H1 (cell line): ENCODE results near the gene PEX19. TPM values are rescaled to one million over a fixed set of nuclear protein-coding genes. Genes with fewer than 3 reads are reported as not detected.

ENCODE experiments used
- BRCA1 ChIP-seq: IDR thresholded peaks from 2 replicates; pipeline ENCODE4 v1.6.1; 2012; ENCODE audit warnings: low read depth, low read length, improper control_type of control experiment
- CREB1 ChIP-seq: IDR thresholded peaks from 2 replicates; pipeline ENCODE4 v1.6.1; 2012; ENCODE audit warnings: inconsistent platforms
- EGR1 ChIP-seq: IDR thresholded peaks from 2 replicates; pipeline ENCODE4 v1.6.1; 2011; ENCODE audit warnings: low read depth, low read length, borderline replicate concordance
- EZH2 ChIP-seq: fragments of 200-600 bp; sonication (generic); IDR thresholded peaks from 2 replicates; pipeline ENCODE4 v1.7.1; 2012; ENCODE audit warnings: low read depth, mild to moderate bottlenecking, moderate library complexity, low read length, inconsistent platforms; ENCODE audit not compliant: severe bottlenecking
- HDAC6 ChIP-seq: IDR thresholded peaks from one replicate; pipeline ENCODE4 v1.7.1; 2012; ENCODE audit warnings: low read depth, mild to moderate bottlenecking, inconsistent platforms, low read length, moderate library complexity
- JUND ChIP-seq: IDR thresholded peaks from 2 replicates; pipeline ENCODE4 v1.6.1; 2011; ENCODE audit warnings: mild to moderate bottlenecking, improper control_type of control experiment, low read length
- MAFK ChIP-seq: IDR thresholded peaks from 2 replicates; pipeline ENCODE4 v1.6.1; 2012; ENCODE audit warnings: low read depth, mild to moderate bottlenecking, improper control_type of control experiment, low read length
- PHF8 ChIP-seq: fragments of 200-600 bp; sonication (generic); conservative IDR thresholded peaks from 2 replicates; pipeline ENCODE4 v1.7.1; 2012; ENCODE audit warnings: low read depth, mild to moderate bottlenecking, inconsistent platforms, low read length, moderate library complexity
- POU5F1 ChIP-seq: IDR thresholded peaks from 2 replicates; pipeline ENCODE4 v1.6.1; 2011; ENCODE audit warnings: low read depth, mild to moderate bottlenecking, low read length, moderate library complexity
- RAD21 ChIP-seq, 2 experiments: IDR thresholded peaks in 1 of 2; conservative IDR thresholded peaks in 1 of 2; 2 replicates each; pipeline ENCODE4 v1.6.1; 2011; ENCODE audit warnings: low read depth in 2 of 2, low read length in 2 of 2, improper control_type of control experiment in 1 of 2, inconsistent platforms in 1 of 2, mild to moderate bottlenecking in 1 of 2, moderate library complexity in 1 of 2
- SP2 ChIP-seq: IDR thresholded peaks from 2 replicates; pipeline ENCODE4 v1.6.1; 2012; ENCODE audit warnings: mild to moderate bottlenecking, low read length, inconsistent platforms
- ZNF274 ChIP-seq: IDR thresholded peaks from 2 replicates; pipeline ENCODE4 v1.7.0; 2012; ENCODE audit warnings: low read length, borderline replicate concordance; ENCODE audit errors: extremely low read depth
- polyA plus RNA-seq, 7 experiments: library from polyadenylated mRNA; depleted of rRNA in 3 of 7; stranded (reverse) in 5 of 7; unstranded in 2 of 7; fragments of >200 nt in 5 of 7; fragments of 200-250 nt in 2 of 7; gene quantifications; 1 replicate in 5 of 7; 2 replicates in 1 of 7; 4 replicates in 1 of 7; pipeline versions ENCODE4 v1.2.1 to v1.2.3, GENCODE V29; 2011 to 2013; ENCODE audit warnings: missing spikeins in 2 of 7, mixed read lengths in 2 of 7
- total RNA-seq: library from RNA; stranded (reverse); fragmentation: NEBNext Ultra II Directional; extraction: Animal tissue kit (Norgen Biotek cat#: 25700); gene quantifications from 2 replicates; pipeline ENCODE4 v1.2.1, GENCODE V29; 2021
- TF ChIP-seq, protein P1 (sequence below): IDR thresholded peaks from 2 replicates; pipeline ENCODE4 v1.6.1; 2011; ENCODE audit warnings: low read length, improper control_type of control experiment

PEX19 gene
- total and polyA plus RNA-seq, 2 of the 8 experiments (the other 6 are each of a cell fraction or from before 2014, with no cell fraction given): 50.4 to 80.2 TPM

DNA sequence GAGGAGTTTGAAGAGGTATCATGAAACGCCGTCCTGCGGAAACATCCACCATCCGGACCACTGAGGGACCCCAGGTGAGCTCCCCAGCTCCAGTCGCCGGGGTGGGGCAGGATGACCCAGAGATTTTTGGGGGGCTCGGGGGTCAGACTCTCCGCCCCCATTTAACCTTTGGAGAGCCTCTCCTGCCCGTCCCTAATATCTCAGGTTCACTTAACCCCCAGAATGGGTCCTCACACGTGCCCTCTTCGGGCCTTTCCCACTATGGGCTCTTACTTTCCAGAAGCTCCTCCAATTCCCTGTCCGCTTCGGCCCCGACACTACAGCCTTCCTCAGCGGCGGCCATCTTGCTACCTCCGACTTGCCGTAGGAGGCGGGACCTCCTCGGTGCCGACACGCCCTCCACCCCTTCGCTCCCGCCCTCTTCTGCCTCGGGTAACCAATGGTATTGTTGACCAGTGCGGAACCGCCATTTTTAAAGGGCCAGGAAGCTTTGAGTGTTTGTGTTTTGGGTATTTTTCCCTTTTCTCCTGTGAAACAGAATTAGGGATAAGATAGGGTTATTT, at the start of gene PEX19 (continued):
- TF ChIP-seq SP2: no peak
- no peak for TF ChIP-seq RAD21 (IDR thresholded peaks at IDR 0.05 in 1 of 2, conservative IDR thresholded peaks at IDR 0.05 in 1 of 2; ENCODE audit: low read depth in 2 of 2, low read length in 2 of 2)
- TF ChIP-seq EGR1: no peak
- TF ChIP-seq EZH2: no peak
- TF ChIP-seq, protein P1, sequence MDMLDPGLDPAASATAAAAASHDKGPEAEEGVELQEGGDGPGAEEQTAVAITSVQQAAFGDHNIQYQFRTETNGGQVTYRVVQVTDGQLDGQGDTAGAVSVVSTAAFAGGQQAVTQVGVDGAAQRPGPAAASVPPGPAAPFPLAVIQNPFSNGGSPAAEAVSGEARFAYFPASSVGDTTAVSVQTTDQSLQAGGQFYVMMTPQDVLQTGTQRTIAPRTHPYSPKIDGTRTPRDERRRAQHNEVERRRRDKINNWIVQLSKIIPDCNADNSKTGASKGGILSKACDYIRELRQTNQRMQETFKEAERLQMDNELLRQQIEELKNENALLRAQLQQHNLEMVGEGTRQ: no peak
- TF ChIP-seq PHF8: peak; percentile 83
- no peak for TF ChIP-seq MAFK
- TF ChIP-seq CREB1: peak; percentile 56; the same call in 1 of the 2 replicates
- no peak for TF ChIP-seq BRCA1
- TF ChIP-seq ZNF274: no peak
- TF ChIP-seq HDAC6: no peak
- TF ChIP-seq JUND: no peak
- TF ChIP-seq POU5F1: no peak
